A549 treated with DMSO at 1 μM for 4 hours (cell line): ENCODE results near the gene GPR15. TPM values are rescaled to one million over a fixed set of nuclear protein-coding genes. Genes with fewer than 3 reads are reported as not detected.

Experiments used
- total RNA-seq: library from RNA; stranded (reverse); fragments of 200-300 nt; extraction: Qiagen RNA extraction; gene quantifications from 5 replicates; pipeline ENCODE4 v1.2.3, GENCODE V29; 2022; ENCODE audit warnings: low read depth

Gene GPR15
- not detected in 5 replicates for total RNA-seq

GRCh38 chr3:98531622-98532274 is at the start of gene GPR15:
Gene GPR15, plus strand, starts transcription at chr3:98531978. Its CDS starts 56 bp downstream, at chr3:98532034.

DNA sequence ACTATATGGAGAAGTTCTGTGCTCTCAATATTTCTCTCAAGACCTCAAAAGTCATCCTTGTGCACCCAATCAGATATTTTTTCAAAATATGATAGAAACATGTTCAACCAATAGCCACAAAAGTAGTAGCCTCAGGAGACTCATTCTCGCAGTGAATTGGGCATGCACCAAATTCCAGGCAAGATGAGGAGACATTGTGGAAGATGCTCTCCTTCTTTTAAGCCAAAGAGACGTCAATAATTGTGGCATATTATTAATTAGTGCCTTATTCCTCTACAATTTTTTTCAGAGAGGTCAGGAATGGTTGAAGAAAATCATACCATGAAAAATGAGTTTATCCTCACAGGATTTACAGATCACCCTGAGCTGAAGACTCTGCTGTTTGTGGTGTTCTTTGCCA is 34.4 kb upstream of the GPR15 start, which contains the start of gene OR5K2:
OR5K2 (plus strand) TSS at position 301 of the 400 bp plus-strand sequence; CDS start at position 301, 0 bp downstream.

DNA sequence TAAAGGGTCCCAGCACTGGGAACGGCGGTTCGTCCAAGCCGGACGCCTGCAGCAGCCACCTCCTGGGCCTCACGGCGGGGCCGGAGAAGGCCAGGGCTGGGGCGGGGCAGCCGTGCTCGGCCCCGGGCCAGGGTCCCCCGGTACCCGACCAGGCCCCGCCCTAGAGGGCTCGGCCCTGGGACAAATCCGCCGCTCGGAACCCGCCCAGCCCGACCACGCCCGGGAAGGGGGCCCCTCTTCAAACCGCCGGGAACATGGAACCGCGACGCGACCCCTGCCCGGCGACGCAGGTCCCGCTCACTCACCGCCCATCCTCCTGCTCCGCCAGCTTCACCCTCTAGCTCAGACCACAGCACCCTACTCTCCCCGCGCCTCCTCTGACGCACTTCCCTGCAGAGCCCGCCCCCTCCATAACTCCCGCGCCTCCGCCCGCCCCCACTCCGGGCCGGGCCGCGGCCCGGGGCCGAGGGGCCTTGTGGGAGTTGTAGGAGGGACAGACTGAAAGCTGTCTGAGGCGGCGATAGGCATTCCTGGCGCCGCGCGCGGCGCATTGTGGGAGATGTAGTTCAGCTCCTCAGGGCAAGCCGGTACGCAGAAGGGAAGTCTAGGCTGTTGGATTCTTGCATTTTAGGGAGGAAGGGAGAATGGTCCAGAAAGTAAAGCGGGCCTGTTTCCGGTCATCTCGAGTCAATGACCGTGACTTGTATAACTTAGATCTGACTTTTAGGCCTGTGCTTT is 9.1 kb upstream of the GPR15 start, which contains the start of gene CLDND1:
CLDND1 (minus strand) TSS at position 359 of the 738 bp plus-strand sequence. CDS start 1,478 bp downstream, outside the sequence.

Other genes starting within 250 kb of the GPR15 start
- gene OR5H2, start 249.5 kb upstream of the GPR15 start, total RNA-seq, result not detected in 5 replicates
- gene OR5K4, start 178.1 kb upstream of the GPR15 start, total RNA-seq, result not detected in 5 replicates
- not detected in 5 replicates for gene OR5K3, start 141.3 kb upstream of the GPR15 start, total RNA-seq
- not detected in 5 replicates for gene OR5K1, start 68.8 kb upstream of the GPR15 start, total RNA-seq
- gene OR5K2, start 34.3 kb upstream of the GPR15 start, total RNA-seq, result not detected in 5 replicates
- gene CLDND1, start 9.1 kb upstream of the GPR15 start, total RNA-seq, result 49.4 to 69.1 TPM (median 57.6 TPM) in 5 replicates
- 16.6 to 26.3 TPM (median 22.6 TPM) in 5 replicates for gene CPOX, start 61.6 kb downstream of the GPR15 start, total RNA-seq
- 0.69 to 0.82 TPM (median 0.71 TPM) in 5 replicates for gene ST3GAL6, start 231.4 kb downstream of the GPR15 start, total RNA-seq